ENCODE results near the gene SLC44A5.
"Not testable (repeated sequence)": the region's sequence is repeated elsewhere in the genome, so short reads cannot be mapped to it uniquely, and the experiment has no call there.

The SLC44A5 gene

GRCh38 chr1:75492011-75492410, 118.9 kb downstream of the SLC44A5 start:
- DNase-seq (ENCODE audit: low read depth, low spot score) = no peak
- in situ Hi-C loops (cut with HindIII; ENCODE audit: low sequenced_read_pairs) = no loop called here
- no peak for TF ChIP-seq CTCF (IDR thresholded peaks at IDR 0.05; ENCODE audit: low read depth, low read length)
- H3K4me3 ChIP-seq (ENCODE audit: low read depth, low read length) = no peak overlapping the region

- in situ Hi-C loops (cut with HindIII; ENCODE audit: low sequenced_read_pairs) = no loop called here
- DNase-seq (ENCODE audit: low read depth, low spot score) = no peak
- H3K4me3 ChIP-seq (ENCODE audit: low read depth, low read length) = no peak overlapping the region
- no peak for TF ChIP-seq CTCF (IDR thresholded peaks at IDR 0.05; ENCODE audit: low read depth, low read length)
Measured at GRCh38 chr1:75487399-75487798, 123.5 kb downstream of the SLC44A5 start.

DNA sequence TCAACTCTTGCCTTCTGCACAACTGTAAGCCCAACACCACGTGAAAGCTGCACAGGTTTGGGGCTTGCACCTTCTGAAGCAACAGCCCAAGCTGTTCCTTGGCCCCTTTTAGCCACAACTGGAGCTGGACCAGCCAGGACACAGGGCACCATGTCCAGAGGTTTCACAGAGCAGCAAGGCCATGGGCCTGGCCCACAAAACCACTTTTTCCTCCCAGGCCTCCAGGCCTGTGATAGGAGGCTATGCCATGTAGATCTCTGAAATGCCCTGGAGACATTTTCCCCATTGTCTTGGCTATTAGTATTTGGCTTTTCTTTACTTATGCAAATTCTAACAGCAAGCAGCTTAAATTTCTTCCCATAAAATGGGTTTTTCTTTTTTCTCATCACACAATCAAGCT, 126.1 kb downstream of the SLC44A5 start:
- no peak for TF ChIP-seq CTCF (IDR thresholded peaks at IDR 0.05; ENCODE audit: low read depth, low read length)
- no peak overlapping the region for H3K4me3 ChIP-seq (ENCODE audit: low read depth, low read length)
- in situ Hi-C loops (cut with HindIII; ENCODE audit: low sequenced_read_pairs) = no loop called here
- DNase-seq (ENCODE audit: low read depth, low spot score) = no peak

DNA sequence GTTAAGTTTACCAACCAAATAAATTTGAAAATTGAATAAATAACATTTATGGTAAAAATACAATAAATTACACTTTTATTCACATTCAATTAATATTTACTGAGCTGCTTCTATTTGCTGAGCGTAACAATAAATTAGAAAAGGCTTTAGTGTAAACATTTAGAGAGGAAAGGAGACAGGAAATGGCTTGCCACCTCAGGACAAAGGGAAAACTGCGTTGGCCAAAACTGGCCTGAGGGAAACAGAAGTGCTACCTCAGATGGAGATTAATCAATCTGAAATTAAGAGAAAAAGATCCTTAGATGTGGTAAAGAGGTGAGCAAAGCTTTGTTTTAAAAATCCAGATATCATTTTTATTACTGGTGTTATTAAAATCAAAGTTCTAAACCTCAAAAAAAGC, 128.0 kb downstream of the SLC44A5 start:
- TF ChIP-seq CTCF (IDR thresholded peaks at IDR 0.05; ENCODE audit: low read depth, low read length) = no peak
- H3K4me3 ChIP-seq (ENCODE audit: low read depth, low read length) = no peak overlapping the region
- in situ Hi-C loops (cut with HindIII; ENCODE audit: low sequenced_read_pairs) = no loop called here
- DNase-seq (ENCODE audit: low read depth, low spot score) = no peak

GRCh38 chr1:75476486-75476885, 134.4 kb downstream of the SLC44A5 start:
- H3K4me3 ChIP-seq (ENCODE audit: low read depth, low read length); in situ Hi-C loops (cut with HindIII; ENCODE audit: low sequenced_read_pairs); DNase-seq (ENCODE audit: low read depth, low spot score): not testable (repeated sequence)

- TF ChIP-seq CTCF (IDR thresholded peaks at IDR 0.05; ENCODE audit: low read depth, low read length) = no peak
- in situ Hi-C loops (cut with HindIII; ENCODE audit: low sequenced_read_pairs) = no loop called here
- no peak overlapping the region for H3K4me3 ChIP-seq (ENCODE audit: low read depth, low read length)
- no peak for DNase-seq (ENCODE audit: low read depth, low spot score)
Measured at GRCh38 chr1:75475696-75476095, 135.2 kb downstream of the SLC44A5 start.

DNA sequence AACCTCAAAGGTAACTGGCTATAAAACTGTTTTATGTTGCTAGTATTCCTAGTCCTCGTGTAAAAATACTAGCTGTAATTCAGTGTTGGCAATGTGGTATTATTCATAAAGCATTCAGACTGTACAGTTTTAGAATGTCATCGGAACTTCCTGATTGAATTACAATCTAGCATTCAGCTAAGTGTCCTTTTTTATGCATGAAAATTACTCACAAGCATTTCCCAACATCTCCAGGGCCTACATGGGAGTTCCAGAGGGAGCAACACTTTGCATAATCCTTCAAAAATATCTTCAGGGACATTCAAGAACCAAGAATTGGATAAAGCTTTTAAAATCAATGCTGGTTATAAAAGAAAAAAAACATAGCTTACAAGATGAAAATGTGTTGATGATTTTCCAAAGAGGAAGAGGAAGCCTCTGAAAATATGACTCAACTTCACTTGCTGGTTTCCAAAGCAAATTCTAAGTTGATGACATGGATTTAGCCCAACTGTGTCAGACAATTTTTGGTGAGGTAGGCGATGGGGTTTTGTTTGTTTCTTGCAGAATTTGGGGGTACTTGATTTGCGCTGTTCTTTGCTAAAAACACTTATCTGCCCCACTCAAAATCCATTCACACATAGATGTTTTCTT, 137.8 kb downstream of the SLC44A5 start:
- H3K4me3 ChIP-seq (ENCODE audit: low read depth, low read length) = no peak overlapping the region
- no peak for TF ChIP-seq CTCF (IDR thresholded peaks at IDR 0.05; ENCODE audit: low read depth, low read length)
- in situ Hi-C loops (cut with HindIII; ENCODE audit: low sequenced_read_pairs) = no loop called here
- DNase-seq (ENCODE audit: low read depth, low spot score) = no peak

Measured in astrocyte of the spinal cord (primary cell).